RWPE1 (cell line): ENCODE measurements around the gene SLIRP.
"Not testable (repeated sequence)": the region's sequence is repeated elsewhere in the genome, so short reads cannot be mapped to it uniquely, and the experiment has no call there.

Experiments
- CTCF ChIA-PET: fragments of 350-600 bp; sonication (Branson Sonifier 250); formaldehyde crosslinking; extraction: SDS; loops from one replicate; lab custom pipeline; 2021; lab: Yijun Ruan, JAX
- POLR2A ChIA-PET: fragments of 400-600 bp; formaldehyde crosslinking; extraction: SDS; loops from one replicate; lab custom pipeline; 2020; ENCODE audit warnings: antibody characterized with exemption; ENCODE audit not compliant: low non-redundant PET; lab: Yijun Ruan, JAX
- DNase-seq: peaks from one replicate; pipeline ENCODE4 v3.0.0; 2012; ENCODE audit warnings: low spot score
- H3K27ac ChIP-seq: fragments of 450-650 bp; 2 replicates; pipeline ENCODE4 v1.5.1; 2017
- TF ChIP-seq, protein P1 (sequence below): fragments of 450-650 bp; conservative IDR thresholded peaks from 2 replicates; pipeline ENCODE4 v1.5.1; 2017; ENCODE audit warnings: low read depth, mild to moderate bottlenecking

SLIRP gene

DNA sequence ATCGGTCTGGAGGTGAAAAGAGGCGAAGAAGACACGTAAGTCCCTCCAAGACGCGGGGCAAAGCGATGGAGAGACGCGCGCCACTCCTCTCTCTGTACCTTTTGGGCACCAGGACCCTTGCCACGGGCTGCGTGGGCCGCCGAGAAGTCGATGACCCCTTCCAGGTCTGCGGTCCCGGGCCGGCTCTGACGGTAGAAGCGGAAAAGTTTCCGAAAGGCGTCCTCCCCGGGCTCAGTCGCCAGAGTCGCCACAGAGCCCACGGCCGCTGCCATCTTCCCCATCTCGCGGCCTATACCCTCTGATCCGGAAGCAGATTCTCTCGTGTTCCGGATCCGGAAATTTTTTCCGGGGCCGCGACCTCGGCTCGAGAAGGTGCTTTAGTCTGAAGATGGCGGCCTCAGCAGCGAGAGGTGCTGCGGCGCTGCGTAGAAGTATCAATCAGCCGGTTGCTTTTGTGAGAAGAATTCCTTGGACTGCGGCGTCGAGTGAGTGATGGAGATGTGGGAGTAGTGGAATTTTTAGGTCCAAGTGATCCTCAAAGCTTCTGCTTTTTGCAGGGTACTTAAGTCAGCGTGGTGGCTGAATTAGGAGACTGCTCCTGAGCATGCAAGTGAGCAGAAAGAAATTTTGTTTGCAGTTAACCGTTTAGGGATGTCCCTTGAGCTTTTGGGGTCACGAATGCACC lies at the start of gene SLIRP, which contains the start of gene ALKBH1:
TSS of gene SLIRP (plus strand) at position 380 of the 685 bp plus-strand sequence. CDS start at position 389, 9 bp downstream.
TSS of gene ALKBH1 (minus strand) at position 300 of the 685 bp plus-strand sequence. CDS start at position 281, 19 bp downstream.
- TF ChIP-seq, protein P1, sequence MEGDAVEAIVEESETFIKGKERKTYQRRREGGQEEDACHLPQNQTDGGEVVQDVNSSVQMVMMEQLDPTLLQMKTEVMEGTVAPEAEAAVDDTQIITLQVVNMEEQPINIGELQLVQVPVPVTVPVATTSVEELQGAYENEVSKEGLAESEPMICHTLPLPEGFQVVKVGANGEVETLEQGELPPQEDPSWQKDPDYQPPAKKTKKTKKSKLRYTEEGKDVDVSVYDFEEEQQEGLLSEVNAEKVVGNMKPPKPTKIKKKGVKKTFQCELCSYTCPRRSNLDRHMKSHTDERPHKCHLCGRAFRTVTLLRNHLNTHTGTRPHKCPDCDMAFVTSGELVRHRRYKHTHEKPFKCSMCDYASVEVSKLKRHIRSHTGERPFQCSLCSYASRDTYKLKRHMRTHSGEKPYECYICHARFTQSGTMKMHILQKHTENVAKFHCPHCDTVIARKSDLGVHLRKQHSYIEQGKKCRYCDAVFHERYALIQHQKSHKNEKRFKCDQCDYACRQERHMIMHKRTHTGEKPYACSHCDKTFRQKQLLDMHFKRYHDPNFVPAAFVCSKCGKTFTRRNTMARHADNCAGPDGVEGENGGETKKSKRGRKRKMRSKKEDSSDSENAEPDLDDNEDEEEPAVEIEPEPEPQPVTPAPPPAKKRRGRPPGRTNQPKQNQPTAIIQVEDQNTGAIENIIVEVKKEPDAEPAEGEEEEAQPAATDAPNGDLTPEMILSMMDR = no peak
- CTCF ChIA-PET = interaction anchor here (0.6 to 1.1 kb wide), 4 partner anchors 9 to 337 kb away, joined by 3 read pairs; no protein-coding TSS in a partner anchor
- POLR2A ChIA-PET = no interaction called here
- peak; percentile 89 for DNase-seq
- peak within 1 kb of the TSS; percentile 63 for H3K27ac ChIP-seq

DNA sequence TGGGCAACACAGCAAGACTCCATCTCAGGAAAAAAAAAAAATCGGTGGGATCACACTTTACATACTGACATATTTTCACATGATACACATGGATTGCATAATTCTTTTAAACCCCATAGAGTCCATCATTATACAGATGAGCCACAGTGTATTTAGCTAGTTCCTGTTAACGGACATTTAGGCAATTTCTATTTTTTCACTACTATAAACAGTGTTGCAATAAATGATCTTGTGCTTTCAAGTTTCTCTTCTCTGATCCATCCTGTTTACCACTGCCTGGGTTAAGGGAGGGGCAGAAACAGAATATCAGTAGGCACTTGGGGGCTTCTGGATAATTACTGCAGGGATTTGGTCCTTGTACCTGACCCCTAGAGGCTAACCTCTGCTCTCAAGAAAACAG lies 48.1 kb upstream of the SLIRP start:
- POLR2A ChIA-PET = no interaction called here
- CTCF ChIA-PET = interaction anchor here (0.5 kb wide), 1 partner anchor 43 kb away, joined by 3 read pairs; no protein-coding TSS in a partner anchor
- DNase-seq = no peak
- no peak overlapping the region for H3K27ac ChIP-seq
- TF ChIP-seq, protein P1 = no peak

- DNase-seq = no peak
- ChIA-PET CTCF (no interaction called here), POLR2A (no interaction called here)
- H3K27ac ChIP-seq = no peak overlapping the region
- TF ChIP-seq, protein P1 = no peak
Observed at GRCh38 chr14:77660754-77661153, 47.1 kb upstream of the SLIRP start.

GRCh38 chr14:77661562-77661961 lies 46.3 kb upstream of the SLIRP start:
- DNase-seq, POLR2A ChIA-PET, CTCF ChIA-PET, H3K27ac ChIP-seq: not testable (repeated sequence)

DNA sequence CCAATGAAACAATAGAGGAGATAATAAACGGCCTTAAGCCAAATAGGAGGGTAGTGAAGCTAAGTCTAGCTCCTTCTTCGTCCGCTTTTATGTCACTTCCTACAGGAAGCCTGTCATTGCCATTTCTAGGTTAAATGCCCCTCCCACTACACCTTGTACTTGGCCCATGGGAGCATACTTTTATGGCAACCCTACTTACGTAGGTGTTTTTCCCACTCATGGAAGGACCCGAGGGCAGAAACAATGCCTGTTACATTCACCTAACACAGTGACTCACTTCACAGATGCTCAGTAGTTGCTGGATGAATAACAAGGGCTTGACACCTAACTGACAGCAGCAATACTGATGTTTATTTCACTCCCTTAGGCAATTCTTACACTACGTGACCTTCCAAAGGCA lies 44.6 kb upstream of the SLIRP start:
- CTCF ChIA-PET = no interaction called here
- peak; percentile 91 for DNase-seq
- TF ChIP-seq, protein P1 = no peak
- POLR2A ChIA-PET = no interaction called here
- no peak overlapping the region for H3K27ac ChIP-seq

DNA sequence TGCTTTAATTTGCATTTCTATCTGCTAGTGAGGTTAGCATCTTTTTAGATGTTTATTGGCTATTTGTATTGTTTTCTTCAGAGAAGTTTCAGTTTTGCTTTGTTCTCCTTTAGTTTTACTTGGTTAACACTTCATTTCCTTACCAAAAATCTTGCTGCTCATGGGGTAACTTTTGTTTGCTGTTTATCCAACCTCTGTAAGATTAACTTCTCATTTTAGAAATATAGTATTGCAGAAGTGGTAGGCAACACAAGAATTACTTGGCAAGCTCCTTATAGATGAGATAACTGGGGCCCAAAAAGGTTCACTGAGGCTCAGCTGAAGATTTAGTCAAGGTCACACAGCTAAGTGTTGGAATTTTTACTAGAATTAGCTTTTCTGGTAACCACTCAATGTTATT lies 40.6 kb upstream of the SLIRP start:
- no peak for DNase-seq
- POLR2A ChIA-PET = no interaction called here
- CTCF ChIA-PET = interaction anchor here (0.6 kb wide), 2 partner anchors 10 to 199 kb away, joined by 6 to 8 read pairs; no protein-coding TSS in a partner anchor
- TF ChIP-seq, protein P1 = no peak
- no peak overlapping the region for H3K27ac ChIP-seq

GRCh38 chr14:77673193-77673592 lies 34.7 kb upstream of the SLIRP start:
- DNase-seq = no peak
- CTCF ChIA-PET = no interaction called here
- no peak overlapping the region for H3K27ac ChIP-seq
- POLR2A ChIA-PET = no interaction called here
- TF ChIP-seq, protein P1 = no peak
